T1000 (cell line): ENCODE data around the gene SIRPA.
"Not testable (repeated sequence)": the region's sequence is repeated elsewhere in the genome, so short reads cannot be mapped to it uniquely, and the experiment has no call there.

Source experiments
- DNase-seq: peaks from one replicate; lab custom pipeline; 2025; ENCODE audit warnings: mixed read lengths; lab: John Stamatoyannopoulos, UW

SIRPA gene

GRCh38 chr20:1907586-1907985 lies 12.4 kb downstream of the SIRPA start:
- DNase-seq, result no peak

- no peak for DNase-seq
These were observed 13.0 kb downstream of the SIRPA start for GRCh38 chr20:1908191-1908590.

DNA sequence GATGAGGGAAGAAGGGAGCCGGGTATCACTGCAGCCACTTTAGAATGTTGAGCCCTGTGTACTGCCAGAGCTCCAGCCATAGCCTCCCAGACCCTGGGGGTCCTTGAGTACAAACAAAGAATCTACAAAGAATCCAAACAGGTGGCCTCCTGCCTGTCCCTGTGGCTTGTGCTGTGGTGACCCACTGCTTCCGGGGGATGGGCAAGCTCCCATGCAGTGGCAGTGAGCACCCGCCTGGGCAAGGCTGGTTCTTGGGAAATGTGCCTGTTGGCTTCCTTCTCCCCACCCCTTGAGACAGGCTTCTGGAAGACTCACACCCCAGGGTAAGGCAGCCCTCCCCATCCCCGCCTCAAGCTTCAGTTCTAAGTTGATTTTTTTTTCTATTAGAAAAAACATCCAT lies 13.9 kb downstream of the SIRPA start:
- no peak for DNase-seq

- DNase-seq, result no peak
These were observed 16.3 kb downstream of the SIRPA start for GRCh38 chr20:1911536-1911935.

DNA sequence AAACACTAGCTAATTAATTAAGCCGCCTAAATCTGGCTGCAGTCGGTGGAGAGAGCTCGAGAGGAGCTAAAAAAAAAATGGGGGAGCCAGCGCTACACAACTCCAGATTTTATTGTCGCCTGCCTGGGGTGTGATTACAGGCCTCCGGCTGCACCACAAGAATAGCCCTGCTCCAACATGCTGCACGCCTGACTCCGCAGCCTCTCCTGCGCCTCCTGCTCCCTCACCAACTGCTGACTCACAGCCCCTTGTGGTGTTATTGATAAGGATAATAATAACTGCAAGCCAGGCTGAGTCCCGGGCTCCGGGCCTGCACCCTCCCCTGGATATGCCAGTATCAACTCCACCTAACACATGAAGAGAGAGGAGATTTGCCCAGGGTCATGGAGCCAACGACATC lies 16.8 kb downstream of the SIRPA start:
- DNase-seq, result no peak

GRCh38 chr20:1912646-1913045 lies 17.4 kb downstream of the SIRPA start:
- no peak for DNase-seq

DNA sequence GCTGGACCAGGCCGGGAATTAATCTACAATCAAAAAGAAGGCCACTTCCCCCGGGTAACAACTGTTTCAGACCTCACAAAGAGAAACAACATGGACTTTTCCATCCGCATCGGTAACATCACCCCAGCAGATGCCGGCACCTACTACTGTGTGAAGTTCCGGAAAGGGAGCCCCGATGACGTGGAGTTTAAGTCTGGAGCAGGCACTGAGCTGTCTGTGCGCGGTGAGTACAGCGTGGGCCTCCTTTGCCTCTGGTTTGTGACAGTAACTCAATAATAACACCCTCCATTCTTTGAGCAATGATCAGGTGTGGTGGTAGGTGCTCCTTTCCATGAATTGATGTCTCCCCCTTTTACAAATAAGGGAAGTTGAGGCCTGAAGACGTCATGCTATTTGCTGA lies 20.0 kb downstream of the SIRPA start:
- DNase-seq, result not testable (repeated sequence)

DNA sequence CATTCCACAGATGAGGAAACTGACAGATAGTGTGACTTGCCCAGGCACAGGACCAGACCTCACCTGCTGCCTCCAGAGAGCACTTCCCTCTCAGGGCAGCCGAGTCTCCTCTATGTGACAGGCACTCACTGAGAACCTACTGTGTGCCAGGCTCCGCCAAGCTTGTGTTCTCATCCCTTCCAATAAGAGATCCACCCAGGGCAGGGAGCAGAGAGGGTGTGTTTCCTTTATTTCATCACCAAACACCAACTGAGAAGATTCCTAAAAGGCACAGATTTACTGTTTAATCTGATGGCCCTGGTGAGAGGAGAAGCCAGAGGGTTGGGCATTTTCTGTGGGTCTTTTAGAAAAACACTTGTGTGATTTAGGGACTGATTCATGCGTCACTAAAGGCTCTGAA lies 20.5 kb downstream of the SIRPA start:
- DNase-seq, result no peak

DNA sequence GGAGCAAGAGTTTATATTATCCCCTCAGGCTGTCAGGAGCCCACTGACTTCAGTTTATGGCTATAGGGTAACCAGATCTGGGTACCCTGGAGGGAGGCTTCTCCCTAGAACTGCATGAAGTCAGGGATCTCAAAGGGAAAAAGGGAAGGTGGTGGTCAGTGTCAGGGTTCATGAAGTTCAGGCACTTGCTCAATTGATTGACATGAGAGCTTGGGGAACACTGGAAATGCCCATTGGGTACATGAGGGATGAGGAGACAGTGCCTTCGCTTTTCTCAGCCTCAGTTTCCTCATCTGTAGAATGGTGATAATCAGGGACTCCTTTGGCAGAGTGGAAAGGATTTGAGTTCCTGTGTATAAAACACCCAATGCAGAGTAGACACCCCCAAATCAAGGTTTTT lies 22.6 kb downstream of the SIRPA start:
- no peak for DNase-seq

- DNase-seq, result no peak
These were observed 23.4 kb downstream of the SIRPA start for GRCh38 chr20:1918491-1919165.

GRCh38 chr20:1920252-1920651 lies 25.0 kb downstream of the SIRPA start:
- no peak for DNase-seq

DNA sequence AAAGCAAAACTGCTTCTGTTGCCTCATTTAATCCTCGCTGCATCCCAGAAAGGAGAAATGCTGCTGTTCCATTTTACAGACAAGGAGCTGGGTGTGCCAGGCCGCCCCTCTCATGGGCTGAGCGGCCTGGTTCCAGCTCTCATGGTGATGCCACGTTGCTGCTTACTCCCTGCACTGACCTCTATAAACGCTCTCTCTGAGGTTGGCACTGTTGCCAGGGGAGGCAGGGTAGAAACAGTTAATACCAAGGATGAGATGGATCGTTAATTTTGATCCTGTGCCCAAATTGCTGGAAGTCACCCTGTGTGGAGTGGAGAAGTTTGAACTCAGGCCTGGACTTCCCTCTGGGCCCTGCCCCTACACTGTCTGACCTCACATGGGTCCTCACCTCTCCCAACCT lies 25.6 kb downstream of the SIRPA start:
- DNase-seq, result no peak

- DNase-seq, result not testable (repeated sequence)
These were observed 26.8 kb downstream of the SIRPA start for GRCh38 chr20:1921985-1922384.

DNA sequence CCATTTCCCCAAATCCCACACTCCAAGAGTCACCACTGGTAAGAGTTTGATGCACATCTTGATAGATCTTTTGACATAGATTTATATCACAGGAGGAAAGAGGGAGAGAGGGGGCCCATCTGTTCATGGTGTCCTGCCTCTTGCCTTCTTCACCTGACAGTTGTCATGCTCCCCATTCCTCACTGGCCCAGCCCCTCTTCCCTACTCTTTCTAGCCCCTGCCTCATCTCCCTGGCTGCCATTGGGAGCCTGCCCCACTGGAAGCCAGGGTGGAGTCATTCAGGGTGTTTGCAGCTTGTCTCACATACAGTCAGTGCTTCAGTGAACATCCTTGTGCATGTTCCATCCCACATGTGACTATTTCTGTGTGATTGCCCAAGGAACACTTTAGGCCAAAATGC lies 27.6 kb downstream of the SIRPA start:
- no peak for DNase-seq

DNA sequence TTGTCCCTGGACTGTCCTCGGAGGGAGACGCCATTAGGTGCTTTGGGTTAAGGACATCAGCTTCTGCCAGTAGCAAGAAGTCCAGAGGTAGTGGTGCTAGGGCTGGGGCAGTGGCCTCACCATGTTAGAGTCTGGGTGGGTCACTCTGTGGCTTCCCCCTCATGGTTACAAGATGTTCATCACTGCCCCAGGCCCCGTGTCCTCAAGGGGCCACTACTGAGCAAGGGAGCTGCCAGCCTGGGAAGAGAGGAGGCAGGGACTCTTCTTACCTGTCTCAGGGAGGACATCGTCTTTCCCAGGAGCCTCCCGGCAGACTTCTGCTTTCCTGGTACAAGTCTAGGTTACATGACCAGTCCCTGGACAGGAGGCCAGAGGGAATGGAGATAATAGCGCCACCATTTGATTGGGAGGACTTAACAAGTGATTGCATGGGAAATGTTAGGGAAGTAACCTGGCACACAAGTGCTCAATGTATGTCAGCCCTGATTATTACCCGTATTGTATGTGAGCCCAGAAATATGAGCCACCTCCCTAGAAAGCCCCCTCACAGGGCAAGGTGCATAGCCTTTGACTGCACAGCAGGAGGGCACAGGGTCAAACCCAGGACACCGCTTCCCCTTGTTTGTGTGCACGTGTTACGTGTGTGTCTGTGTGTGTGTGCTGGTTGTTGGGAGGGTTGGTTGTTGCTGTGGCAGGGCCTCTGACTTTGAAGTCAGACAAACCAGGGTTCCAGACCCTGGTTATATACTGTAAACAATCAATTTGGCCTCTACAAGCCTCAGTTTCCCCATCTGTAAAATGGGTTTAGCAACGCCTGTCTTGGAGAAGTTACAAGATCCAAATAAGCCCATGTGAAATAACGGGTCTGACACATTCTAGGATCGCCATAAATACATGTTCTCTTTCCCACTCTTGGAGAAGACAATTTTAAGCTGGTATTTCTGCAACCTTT lies 30.0 kb downstream of the SIRPA start:
- DNase-seq, result no peak

DNA sequence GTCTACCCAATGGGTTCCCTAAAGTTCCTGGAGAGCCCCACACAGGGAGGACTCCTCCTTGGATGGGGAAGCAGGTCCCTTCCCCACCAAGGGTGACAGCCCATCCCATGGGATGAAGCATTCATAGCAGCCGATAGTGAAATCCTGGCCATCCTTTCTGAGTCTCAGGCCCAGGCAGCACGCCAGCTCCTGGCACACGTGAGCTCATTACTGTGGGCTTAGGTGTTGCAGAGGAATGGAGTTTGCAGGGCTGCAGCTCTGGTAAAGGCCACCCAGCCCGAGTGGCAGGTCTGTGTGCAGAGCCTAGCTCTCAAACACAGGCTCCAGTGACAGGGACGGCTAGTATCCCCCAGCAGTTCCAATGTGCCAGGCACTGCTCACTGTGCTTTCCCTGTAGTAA lies 31.0 kb downstream of the SIRPA start:
- DNase-seq, result no peak

DNA sequence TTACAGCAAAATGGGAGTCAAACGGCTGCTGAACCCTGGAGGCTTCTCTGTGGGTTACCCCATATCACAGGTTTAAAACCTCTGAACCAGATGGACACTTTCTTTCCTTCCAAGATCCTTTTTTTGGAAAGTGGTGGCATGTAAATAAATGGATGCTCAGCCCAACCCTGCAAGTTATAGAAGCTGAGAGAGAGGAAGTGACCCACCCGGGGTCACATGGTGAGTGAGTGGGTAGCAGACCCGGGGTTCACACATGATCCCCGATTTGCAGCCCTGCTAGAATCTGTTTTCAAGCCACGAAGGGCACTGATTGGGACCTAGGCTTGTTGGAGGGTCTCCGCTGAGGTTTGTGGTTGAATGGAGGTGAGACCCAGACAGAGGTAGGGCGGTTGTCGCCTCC lies 32.0 kb downstream of the SIRPA start:
- DNase-seq, result no peak

DNA sequence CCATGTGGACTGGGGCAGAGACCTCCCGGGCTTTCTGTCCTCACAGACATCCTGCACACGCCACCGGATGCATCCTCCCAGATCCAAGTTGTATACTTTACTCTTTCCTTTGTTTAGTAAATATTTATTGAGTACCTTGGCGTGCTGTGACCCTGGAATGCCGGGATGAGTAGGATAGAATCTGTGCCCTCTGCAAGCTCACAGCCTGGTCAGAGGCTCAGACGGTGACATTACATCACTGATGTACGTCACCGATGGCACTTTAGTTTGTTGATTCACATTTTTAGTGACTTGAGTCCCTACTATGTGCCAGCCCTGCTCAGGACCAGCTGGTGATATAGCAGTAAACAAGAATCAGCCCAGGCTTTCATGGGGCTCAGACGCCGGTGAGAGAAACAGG lies 32.9 kb downstream of the SIRPA start:
- no peak for DNase-seq

- DNase-seq, result no peak
These were observed 33.6 kb downstream of the SIRPA start for GRCh38 chr20:1928782-1929181.

GRCh38 chr20:1929460-1929859 lies 34.3 kb downstream of the SIRPA start:
- DNase-seq, result no peak

DNA sequence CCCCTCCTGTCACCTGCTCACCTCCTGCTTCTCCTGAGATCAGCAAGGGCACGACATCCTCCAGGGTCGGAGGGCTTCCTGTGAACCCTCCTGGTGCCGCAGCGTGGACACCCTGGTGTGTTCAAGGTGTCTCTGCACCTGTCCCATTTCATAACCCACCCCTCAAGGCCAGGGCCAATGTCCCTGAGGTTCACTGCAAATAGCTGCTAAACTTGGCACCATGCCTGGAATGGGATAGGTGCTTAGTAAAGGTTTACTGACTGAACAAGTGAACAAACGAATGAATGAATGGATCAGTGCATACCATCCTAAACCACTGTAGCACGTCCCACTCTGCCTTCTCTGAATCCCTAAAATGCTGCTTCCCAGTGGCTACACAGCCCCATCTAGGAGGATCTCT lies 35.0 kb downstream of the SIRPA start:
- no peak for DNase-seq

DNA sequence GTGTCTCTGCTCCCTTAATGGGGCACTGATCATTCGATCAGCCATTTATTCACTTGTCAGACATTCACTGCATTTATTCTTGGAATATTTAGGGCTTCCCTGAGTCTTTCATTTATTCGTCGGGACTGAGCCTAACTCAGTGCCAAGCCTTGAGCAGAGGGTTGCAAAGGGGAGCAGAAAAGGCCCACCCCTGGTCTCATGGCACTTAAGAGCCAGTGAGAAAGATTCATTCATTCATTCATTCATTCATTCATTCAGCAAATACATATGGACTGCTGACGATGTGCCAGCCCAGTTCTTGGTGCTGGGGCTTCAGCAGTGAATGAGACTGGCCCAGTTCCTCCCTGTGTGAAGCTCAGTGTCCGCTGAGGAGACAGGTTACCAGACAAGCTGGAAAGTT lies 36.6 kb downstream of the SIRPA start:
- no peak for DNase-seq

DNA sequence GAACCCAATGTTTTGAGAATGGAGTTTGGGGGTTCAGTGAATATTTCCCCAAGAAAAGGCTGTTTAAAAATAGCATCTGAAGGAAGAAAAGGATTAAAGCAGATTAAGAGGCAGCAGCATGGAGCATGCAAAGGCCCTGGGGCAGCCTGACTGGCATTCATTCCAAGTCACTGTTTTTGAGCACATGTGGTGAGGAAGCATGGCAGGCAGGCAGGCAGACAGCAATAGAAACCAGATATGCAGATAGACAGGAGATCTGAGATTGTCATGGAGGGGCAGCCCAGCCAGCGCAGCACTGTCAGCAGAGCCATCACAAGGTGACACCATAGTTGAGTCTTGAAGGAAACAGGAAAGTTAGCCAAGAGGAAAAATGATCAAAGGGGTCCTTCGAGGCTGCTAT lies 37.8 kb downstream of the SIRPA start:
- DNase-seq, result no peak
